K562 (cell line): ENCODE data around the gene HIPK1. TPM values are rescaled to one million over a fixed set of nuclear protein-coding genes. Genes with fewer than 3 reads are reported as not detected.
A peak's percentile ranks its signal among the peaks of the same experiment; 100 is the strongest.

Experiments
- ADNP ChIP-seq: fragments of 200-800 bp; sonication (Bioruptor generic); IDR thresholded peaks from 2 replicates; pipeline ENCODE4 v1.6.1; 2016; ENCODE audit warnings: missing genetic modification characterization, missing compliant biosample characterization
- ASH1L ChIP-seq: fragments of 450-650 bp; IDR thresholded peaks from 2 replicates; pipeline ENCODE4 v1.6.1; 2018; ENCODE audit warnings: borderline replicate concordance, mild to moderate bottlenecking, low read depth; ENCODE audit not compliant: partially characterized antibody
- BHLHE40 ChIP-seq: IDR thresholded peaks from 2 replicates; pipeline ENCODE4 v1.6.1; 2011; ENCODE audit warnings: low read length, improper control_type of control experiment
- DNMT1 ChIP-seq: fragments of 450-650 bp; IDR thresholded peaks from 2 replicates; pipeline ENCODE4 v1.6.1; 2016; ENCODE audit warnings: antibody characterized with exemption, mild to moderate bottlenecking
- E2F3 ChIP-seq: fragments of 250-450 bp; sonication (Bioruptor Pico); IDR thresholded peaks from 2 replicates; pipeline ENCODE4 v1.4.0; 2020; ENCODE audit warnings: mild to moderate bottlenecking
- FOXJ2 ChIP-seq: fragments of 200-800 bp; sonication (Bioruptor generic); IDR thresholded peaks from 2 replicates; pipeline ENCODE4 v1.6.1; 2016; ENCODE audit warnings: missing genetic modification characterization, missing compliant biosample characterization
- HCFC1 ChIP-seq: IDR thresholded peaks from 2 replicates; pipeline ENCODE4 v1.6.1; 2012; ENCODE audit warnings: low read depth, low read length, improper control_type of control experiment
- NFE2L1 ChIP-seq: fragments of 450-650 bp; IDR thresholded peaks from 2 replicates; pipeline ENCODE4 v1.6.1; 2016; ENCODE audit warnings: missing genetic modification characterization, low read depth, mild to moderate bottlenecking, missing compliant biosample characterization, moderate library complexity, borderline replicate concordance
- NONO ChIP-seq, 2 experiments: fragments of 200-400 bp in 1 of 2; fragments of 450-650 bp in 1 of 2; formaldehyde crosslinking in 1 of 2; IDR thresholded peaks; 2 replicates each; pipeline ENCODE4 v1.6.1; 2017; ENCODE audit warnings: low read depth in 2 of 2, mild to moderate bottlenecking in 2 of 2, moderate library complexity in 2 of 2, low read length in 1 of 2
- PCBP2 ChIP-seq: fragments of 200-400 bp; formaldehyde crosslinking; IDR thresholded peaks from 2 replicates; pipeline ENCODE4 v1.6.1; 2018; ENCODE audit warnings: low read length, low read depth, mild to moderate bottlenecking, moderate library complexity; ENCODE audit not compliant: poor library complexity, severe bottlenecking
- PHF21A ChIP-seq: fragments of 450-650 bp; IDR thresholded peaks from 2 replicates; pipeline ENCODE4 v1.6.1; 2017; ENCODE audit warnings: low read depth, borderline replicate concordance
- PREB ChIP-seq: sonication (generic); formaldehyde crosslinking; IDR thresholded peaks from 2 replicates; pipeline ENCODE4 v1.8.1; 2023; ENCODE audit warnings: mild to moderate bottlenecking, missing genetic modification reagents
- SMARCE1 ChIP-seq: fragments of 450-650 bp; IDR thresholded peaks from 2 replicates; pipeline ENCODE4 v1.7.1; 2016; ENCODE audit warnings: mild to moderate bottlenecking
- SREBF2 ChIP-seq: sonication (generic); formaldehyde crosslinking; IDR thresholded peaks from 2 replicates; pipeline ENCODE4 v1.4.0; 2020; ENCODE audit warnings: mild to moderate bottlenecking, missing genetic modification reagents
- TEAD1 ChIP-seq, 2 experiments: fragments of 450-650 bp in 1 of 2; sonication (generic) in 1 of 2; formaldehyde crosslinking; IDR thresholded peaks; 2 replicates each; pipeline versions ENCODE4 v1.4.0 to v1.8.0; 2020 to 2022; ENCODE audit warnings: mild to moderate bottlenecking in 2 of 2, missing genetic modification reagents in 1 of 2
- ZNF444 ChIP-seq: fragments of 250-450 bp; sonication (Bioruptor Pico); IDR thresholded peaks from 2 replicates; pipeline ENCODE4 v1.4.0; 2020; ENCODE audit warnings: mild to moderate bottlenecking, moderate library complexity
- polyA plus RNA-seq, 8 experiments: library from polyadenylated mRNA; depleted of rRNA in 4 of 8; stranded (reverse) in 5 of 8; unstranded in 3 of 8; fragments of >200 nt; fragmentation: Nextera tagmentation in 2 of 8; fragmentation: Illumina TruSeq in 1 of 8; extraction: Ambion mirVana in 2 of 8; extraction: Trizol in 1 of 8; gene quantifications; 2 replicates each; pipeline versions ENCODE4 v1.2.1 to v1.2.3, GENCODE V29; 2011 to 2014; ENCODE audit warnings: inconsistent platforms in 1 of 8, missing spikeins in 1 of 8
- total RNA-seq, 7 experiments: library from RNA; depleted of rRNA in 6 of 7; stranded (reverse); fragments of >200 nt in 6 of 7; fragmentation: Illumina TruSeq in 2 of 7; extraction: Trizol in 2 of 7; gene quantifications; 2 replicates each; pipeline versions ENCODE4 v1.2.1 to v1.2.3, GENCODE V29; 2011 to 2021; ENCODE audit warnings: low replicate concordance in 1 of 7
- TF ChIP-seq, protein P1 (sequence below): sonication (generic); formaldehyde crosslinking; IDR thresholded peaks from 2 replicates; pipeline ENCODE4 v1.8.0; 2022; ENCODE audit warnings: missing genetic modification reagents, mild to moderate bottlenecking, borderline replicate concordance
- TF ChIP-seq, protein P2 (sequence below): IDR thresholded peaks from 2 replicates; pipeline ENCODE4 v1.6.1; 2011; ENCODE audit warnings: borderline replicate concordance, low read depth, mild to moderate bottlenecking, moderate library complexity, low read length; ENCODE audit not compliant: insufficient read depth, poor library complexity, severe bottlenecking
- TF ChIP-seq, protein P3 (sequence below): fragments of 450-650 bp; conservative IDR thresholded peaks from 2 replicates; pipeline ENCODE4 v1.6.1; 2016; ENCODE audit warnings: missing genetic modification characterization, low read depth, mild to moderate bottlenecking, control low read depth, missing compliant biosample characterization
- TF ChIP-seq, protein P4 (sequence below), 2 experiments: fragments of 450-650 bp in 1 of 2; sonication (generic) in 1 of 2; formaldehyde crosslinking in 1 of 2; IDR thresholded peaks in 1 of 2; conservative IDR thresholded peaks in 1 of 2; 2 replicates each; pipeline versions ENCODE4 v1.6.1 to v1.8.1; 2016 to 2023; ENCODE audit warnings: mild to moderate bottlenecking in 2 of 2, moderate library complexity in 2 of 2, inconsistent platforms in 1 of 2, missing genetic modification reagents in 1 of 2

HIPK1 gene
- total and polyA plus RNA-seq, 9 of the 15 experiments (the other 6 are each of a cell fraction or from before 2014, with no cell fraction given) = 10.0 to 57.9 (median 29.6) TPM

DNA sequence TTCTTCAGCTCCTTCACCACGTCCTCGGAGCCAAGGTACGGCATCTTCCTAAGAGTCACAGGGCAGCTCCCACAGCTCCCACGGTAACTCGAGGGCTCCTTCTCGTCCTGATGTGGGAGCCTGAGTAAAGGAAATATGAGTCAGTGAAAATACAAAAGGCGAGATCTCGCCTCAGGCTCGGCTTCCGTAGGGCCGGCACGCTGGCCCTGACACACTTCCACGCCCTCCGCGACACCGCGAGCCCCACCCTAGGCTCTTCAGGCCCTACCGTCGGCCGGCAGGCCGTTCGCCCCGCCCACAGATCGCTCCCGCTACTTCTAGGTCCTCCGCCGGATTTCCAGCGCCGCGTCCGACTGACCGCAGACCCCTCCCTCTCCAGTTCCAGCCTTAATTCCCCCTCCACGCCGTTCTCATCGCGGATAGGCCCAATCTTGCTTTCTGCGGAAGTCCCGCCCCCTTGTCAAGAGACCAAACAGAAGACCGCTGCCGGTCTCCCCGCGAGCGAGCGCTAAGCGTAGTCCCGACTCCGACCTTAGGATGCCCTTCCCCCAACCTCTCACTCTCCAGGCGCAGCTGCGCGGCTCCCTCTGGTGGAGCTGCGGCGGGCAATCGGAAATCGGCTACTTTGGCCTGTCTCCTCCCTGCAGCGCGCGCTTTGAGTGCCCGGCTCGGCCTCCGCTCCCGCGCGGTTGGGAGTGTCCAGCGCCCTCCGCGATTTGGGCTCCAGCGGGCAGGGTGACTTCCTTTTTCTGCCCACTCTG is 24.3 kb upstream of the HIPK1 start, which contains the start of the genes AP4B1 and DCLRE1B (continued):
- peak; percentile 47 for TF ChIP-seq ASH1L
- 0 out of 2 replicates have a peak, but pooled peaks have one; percentile 46 for TF ChIP-seq SMARCE1
- TF ChIP-seq NONO (IDR thresholded peaks at IDR 0.05; ENCODE audit: low read depth in 2 of 2, low read length in 1 of 2) = peak in 1 of 2 experiments; percentile 80; a peak in 2 of 4 replicates
- TF ChIP-seq DNMT1 = no peak
- TF ChIP-seq, protein P1, sequence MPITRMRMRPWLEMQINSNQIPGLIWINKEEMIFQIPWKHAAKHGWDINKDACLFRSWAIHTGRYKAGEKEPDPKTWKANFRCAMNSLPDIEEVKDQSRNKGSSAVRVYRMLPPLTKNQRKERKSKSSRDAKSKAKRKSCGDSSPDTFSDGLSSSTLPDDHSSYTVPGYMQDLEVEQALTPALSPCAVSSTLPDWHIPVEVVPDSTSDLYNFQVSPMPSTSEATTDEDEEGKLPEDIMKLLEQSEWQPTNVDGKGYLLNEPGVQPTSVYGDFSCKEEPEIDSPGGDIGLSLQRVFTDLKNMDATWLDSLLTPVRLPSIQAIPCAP (CRISPR knock-in tag) = no peak
- no peak for TF ChIP-seq NFE2L1 (tag)
- peak; percentile 85 for TF ChIP-seq FOXJ2 (tag)
- TF ChIP-seq HCFC1 = peak; percentile 81
- no peak for TF ChIP-seq ZNF444
- TF ChIP-seq, protein P2, sequence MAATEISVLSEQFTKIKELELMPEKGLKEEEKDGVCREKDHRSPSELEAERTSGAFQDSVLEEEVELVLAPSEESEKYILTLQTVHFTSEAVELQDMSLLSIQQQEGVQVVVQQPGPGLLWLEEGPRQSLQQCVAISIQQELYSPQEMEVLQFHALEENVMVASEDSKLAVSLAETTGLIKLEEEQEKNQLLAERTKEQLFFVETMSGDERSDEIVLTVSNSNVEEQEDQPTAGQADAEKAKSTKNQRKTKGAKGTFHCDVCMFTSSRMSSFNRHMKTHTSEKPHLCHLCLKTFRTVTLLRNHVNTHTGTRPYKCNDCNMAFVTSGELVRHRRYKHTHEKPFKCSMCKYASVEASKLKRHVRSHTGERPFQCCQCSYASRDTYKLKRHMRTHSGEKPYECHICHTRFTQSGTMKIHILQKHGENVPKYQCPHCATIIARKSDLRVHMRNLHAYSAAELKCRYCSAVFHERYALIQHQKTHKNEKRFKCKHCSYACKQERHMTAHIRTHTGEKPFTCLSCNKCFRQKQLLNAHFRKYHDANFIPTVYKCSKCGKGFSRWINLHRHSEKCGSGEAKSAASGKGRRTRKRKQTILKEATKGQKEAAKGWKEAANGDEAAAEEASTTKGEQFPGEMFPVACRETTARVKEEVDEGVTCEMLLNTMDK = peak; percentile 92
- TF ChIP-seq, protein P3, sequence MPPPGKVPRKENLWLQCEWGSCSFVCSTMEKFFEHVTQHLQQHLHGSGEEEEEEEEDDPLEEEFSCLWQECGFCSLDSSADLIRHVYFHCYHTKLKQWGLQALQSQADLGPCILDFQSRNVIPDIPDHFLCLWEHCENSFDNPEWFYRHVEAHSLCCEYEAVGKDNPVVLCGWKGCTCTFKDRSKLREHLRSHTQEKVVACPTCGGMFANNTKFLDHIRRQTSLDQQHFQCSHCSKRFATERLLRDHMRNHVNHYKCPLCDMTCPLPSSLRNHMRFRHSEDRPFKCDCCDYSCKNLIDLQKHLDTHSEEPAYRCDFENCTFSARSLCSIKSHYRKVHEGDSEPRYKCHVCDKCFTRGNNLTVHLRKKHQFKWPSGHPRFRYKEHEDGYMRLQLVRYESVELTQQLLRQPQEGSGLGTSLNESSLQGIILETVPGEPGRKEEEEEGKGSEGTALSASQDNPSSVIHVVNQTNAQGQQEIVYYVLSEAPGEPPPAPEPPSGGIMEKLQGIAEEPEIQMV (tag) = no peak
- TF ChIP-seq E2F3 (CRISPR knock-in tag) = peak; percentile 98
- TF ChIP-seq ADNP (tag) = no peak
- TF ChIP-seq PHF21A = peak; percentile 98
- TF ChIP-seq PCBP2 = no peak
- TF ChIP-seq, protein P4, sequence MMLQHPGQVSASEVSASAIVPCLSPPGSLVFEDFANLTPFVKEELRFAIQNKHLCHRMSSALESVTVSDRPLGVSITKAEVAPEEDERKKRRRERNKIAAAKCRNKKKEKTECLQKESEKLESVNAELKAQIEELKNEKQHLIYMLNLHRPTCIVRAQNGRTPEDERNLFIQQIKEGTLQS (IDR thresholded peaks at IDR 0.05) = no peak
- TF ChIP-seq, protein P4 (CRISPR knock-in tag; conservative IDR thresholded peaks at IDR 0.05) = 0 out of 2 replicates have a peak, but pooled peaks have one; percentile 42
- no peak for TF ChIP-seq SREBF2 (CRISPR knock-in tag)
- TF ChIP-seq TEAD1 (CRISPR knock-in tag; IDR thresholded peaks at IDR 0.05) = peak; percentile 38 to 95; a peak in 2 of 4 replicates
- no peak for TF ChIP-seq PREB
- TF ChIP-seq BHLHE40 = peak; percentile 79
